WERI-Rb-1 (cell line): ENCODE results near the gene EMC6.

Experiments used
- DNase-seq: peaks from one replicate; pipeline ENCODE4 v3.0.0-alpha.2; 2020
- H3K27ac ChIP-seq: fragments of 250-450 bp; sonication (Bioruptor Pico); 2 replicates; pipeline ENCODE4 v1.5.1; 2020; ENCODE audit warnings: mild to moderate bottlenecking, moderate library complexity
- H3K27me3 ChIP-seq: fragments of 250-450 bp; sonication (Bioruptor Pico); 2 replicates; pipeline ENCODE4 v1.5.1; 2021; ENCODE audit warnings: mild to moderate bottlenecking, low read depth, moderate library complexity; ENCODE audit not compliant: insufficient read depth, severe bottlenecking
- H3K36me3 ChIP-seq: fragments of 250-450 bp; sonication (Bioruptor Pico); 2 replicates; pipeline ENCODE4 v1.5.1; 2020; ENCODE audit warnings: mild to moderate bottlenecking, moderate library complexity
- H3K4me3 ChIP-seq: 2 replicates; pipeline ENCODE4 v1.5.1; 2011; ENCODE audit warnings: low read depth, mild to moderate bottlenecking, control low read depth, low read length
- H3K9me3 ChIP-seq: fragments of 250-450 bp; sonication (Bioruptor Pico); 2 replicates; pipeline ENCODE4 v1.5.1; 2021; ENCODE audit warnings: mild to moderate bottlenecking, moderate library complexity; ENCODE audit not compliant: severe bottlenecking
- CTCF ChIP-seq: IDR thresholded peaks from 2 replicates; pipeline ENCODE4 v1.5.1; 2011; ENCODE audit warnings: low read depth, mild to moderate bottlenecking, control low read depth, inconsistent platforms, low read length

The EMC6 gene

GRCh38 chr17:3688027-3688553, 19.5 kb downstream of the EMC6 start:
- Histone ChIP-seq H3K9me3 (no peaks in the 10 kb centered on the region), H3K27me3 (no peaks in the 10 kb centered on the region), H3K36me3 (no peaks in the 10 kb centered on the region), H3K27ac (no peak overlapping the region), H3K4me3 (no peak overlapping the region)
- no peak for TF ChIP-seq CTCF
- DNase-seq, result no peak

GRCh38 chr17:3688852-3689261, 20.2 kb downstream of the EMC6 start:
- no peaks in the 10 kb centered on the region for H3K9me3 ChIP-seq
- H3K27me3 ChIP-seq, result no peaks in the 10 kb centered on the region
- H3K36me3 ChIP-seq, result no peaks in the 10 kb centered on the region
- no peak for DNase-seq
- TF ChIP-seq CTCF, result no peak
- no peak overlapping the region for H3K4me3 ChIP-seq
- no peak overlapping the region for H3K27ac ChIP-seq

GRCh38 chr17:3689262-3690093, 20.9 kb downstream of the EMC6 start:
- DNase-seq, result no peak
- no peak overlapping the region for H3K4me3 ChIP-seq
- TF ChIP-seq CTCF, result no peak
- H3K9me3 ChIP-seq, result no peaks in the 10 kb centered on the region
- no peaks in the 10 kb centered on the region for H3K27me3 ChIP-seq
- no peak overlapping the region for H3K27ac ChIP-seq
- H3K36me3 ChIP-seq, result no peaks in the 10 kb centered on the region

DNA sequence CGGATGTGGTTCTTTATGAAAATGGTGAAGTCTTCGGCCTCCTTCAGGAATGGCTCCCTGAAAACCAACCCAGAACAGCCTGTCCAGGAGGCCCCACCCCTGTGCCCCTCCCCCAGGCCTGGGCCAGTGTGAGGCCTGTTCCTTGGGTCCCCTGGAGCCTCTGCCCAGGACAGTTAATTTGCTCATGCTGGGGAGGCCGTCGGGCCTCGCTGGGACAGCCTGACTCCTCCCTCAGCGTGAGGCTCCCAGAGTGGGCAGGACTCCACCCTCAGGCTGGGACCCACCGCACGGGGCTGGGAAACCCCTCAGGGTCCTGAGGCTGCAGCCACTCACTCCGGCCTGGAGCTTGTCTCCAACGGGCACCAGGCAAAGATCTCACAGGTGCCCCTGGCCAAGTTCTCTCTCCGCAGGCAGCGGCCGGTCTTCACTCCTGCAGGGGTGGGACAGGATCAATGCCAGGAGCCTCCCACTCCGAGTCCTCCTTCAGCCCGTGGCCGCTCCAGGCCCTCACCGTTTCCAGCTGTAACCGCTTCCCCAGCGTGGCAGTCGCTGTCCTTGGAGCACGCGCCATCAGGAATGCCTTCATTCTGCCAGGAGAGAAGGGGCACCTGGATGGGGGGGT, 21.6 kb downstream of the EMC6 start:
- H3K9me3 ChIP-seq, result no peaks in the 10 kb centered on the region
- H3K27ac ChIP-seq, result no peak overlapping the region
- H3K36me3 ChIP-seq, result no peaks in the 10 kb centered on the region

DNA sequence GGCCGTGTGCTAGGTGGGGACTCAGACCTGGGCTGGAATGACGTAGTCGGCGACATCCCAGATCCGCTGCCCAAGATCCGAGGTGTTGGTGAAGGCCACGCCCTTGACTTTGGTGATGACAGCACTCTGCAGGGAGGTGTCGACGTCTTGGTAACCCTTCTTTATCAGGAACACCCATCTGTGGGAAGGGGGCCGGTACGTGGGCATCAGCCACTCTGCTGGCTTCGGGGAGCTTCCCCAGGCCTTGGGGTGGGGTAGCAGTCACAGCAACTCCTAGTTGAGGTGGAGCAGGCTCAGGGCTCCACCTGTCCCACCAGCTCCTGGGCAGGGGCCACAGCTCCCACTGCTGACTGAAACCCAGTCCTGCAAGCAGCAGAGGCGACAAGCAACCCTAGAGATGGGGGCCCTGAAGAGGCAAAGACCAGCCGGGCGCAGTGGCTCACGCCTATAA, 23.0 kb downstream of the EMC6 start:
- TF ChIP-seq CTCF, result peak; percentile 61
- no peaks in the 10 kb centered on the region for H3K36me3 ChIP-seq
- no peak overlapping the region for H3K27ac ChIP-seq

More for the DNA sequence above, 21.6 kb downstream of the EMC6 start:
- no peak for TF ChIP-seq CTCF
- Histone ChIP-seq H3K27me3 (no peaks in the 10 kb centered on the region), H3K4me3 (no peak overlapping the region)
- no peak for DNase-seq

More for the DNA sequence above, 23.0 kb downstream of the EMC6 start:
- H3K4me3 ChIP-seq, result no peak overlapping the region
- DNase-seq, result peak; percentile 25
- H3K27me3 ChIP-seq, result no peaks in the 10 kb centered on the region
- H3K9me3 ChIP-seq, result no peaks in the 10 kb centered on the region
